ENCODE results near the gene CNST. TPM values are rescaled to one million over a fixed set of nuclear protein-coding genes. Genes with fewer than 3 reads are reported as not detected.
"Not testable (repeated sequence)": the region's sequence is repeated elsewhere in the genome, so short reads cannot be mapped to it uniquely, and the experiment has no call there.

Gene CNST
- total RNA-seq, 1 donor from 2014 or later: 27.5 TPM

DNA sequence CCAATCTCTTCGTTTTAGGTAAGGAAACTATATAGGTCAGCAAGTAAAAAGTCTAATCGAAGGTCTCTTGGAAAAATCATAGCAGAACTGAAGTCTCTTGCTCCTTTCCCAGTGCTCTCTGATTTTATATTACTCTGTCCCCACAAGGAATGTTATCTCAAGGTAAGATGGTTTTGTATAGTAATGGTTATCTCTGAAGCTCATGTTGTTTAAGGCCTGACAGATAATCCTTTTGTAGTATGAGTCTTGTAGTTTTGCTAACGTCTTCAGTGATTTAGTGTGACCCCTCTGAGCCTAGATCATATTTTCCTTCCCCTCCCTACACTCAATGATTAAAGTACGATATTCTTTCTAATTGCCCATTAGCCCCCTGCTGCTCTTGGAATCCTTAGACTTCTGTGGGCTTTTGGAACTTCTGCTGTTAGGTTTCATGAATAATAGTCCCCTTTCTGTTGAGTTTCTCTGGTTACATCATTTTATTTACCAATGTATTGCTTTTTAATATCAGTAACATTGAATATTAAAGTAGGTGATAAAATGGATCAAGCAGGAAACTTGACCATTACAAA is 52.1 kb downstream of the CNST start:
- DNase-seq (ENCODE audit: low spot score): no peak

- DNase-seq (ENCODE audit: low spot score): no peak
Measured at GRCh38 chr1:246622035-246622652, 55.9 kb downstream of the CNST start.

GRCh38 chr1:246624091-246624490 is 57.8 kb downstream of the CNST start:
- DNase-seq (ENCODE audit: low spot score): no peak

DNA sequence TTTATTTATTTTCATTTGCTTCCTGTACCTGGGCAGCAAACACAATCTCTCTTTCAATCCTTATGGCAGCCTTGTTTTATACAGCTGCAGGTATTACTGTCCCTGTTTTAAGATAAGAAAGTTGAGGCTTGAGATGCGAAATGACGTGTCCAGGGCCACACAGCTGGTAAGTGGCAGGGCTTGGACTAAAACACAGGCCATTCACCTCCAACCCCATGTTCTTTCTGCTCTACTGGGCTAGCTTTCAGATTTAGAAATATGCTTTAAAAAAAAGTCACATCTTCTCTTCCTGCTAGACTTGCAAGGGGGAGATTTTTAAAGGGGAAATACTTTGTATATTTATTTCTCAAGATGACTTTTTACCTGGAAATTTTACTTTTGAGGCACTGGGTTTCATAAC is 62.8 kb downstream of the CNST start:
- DNase-seq (ENCODE audit: low spot score): no peak

GRCh38 chr1:246629976-246630375 is 63.7 kb downstream of the CNST start:
- no peak for DNase-seq (ENCODE audit: low spot score)

DNA sequence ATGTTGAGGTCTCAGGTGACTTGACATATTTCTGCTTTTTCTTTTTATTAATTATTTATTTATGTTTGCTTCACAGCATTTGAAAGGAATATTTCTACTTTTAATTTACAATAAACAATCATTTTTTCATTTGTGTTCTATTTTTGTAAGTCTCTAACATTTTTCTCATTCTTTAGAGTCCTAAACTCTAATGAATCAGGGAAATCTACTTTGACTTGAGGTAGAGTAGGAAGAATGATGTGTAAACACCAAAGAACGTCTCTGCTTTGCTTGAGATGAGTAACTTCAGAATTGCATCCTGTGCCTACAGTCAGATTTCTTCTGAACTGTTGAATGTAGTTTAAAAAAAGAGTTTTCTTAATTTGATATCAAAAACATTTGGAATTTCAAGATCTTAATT is 65.2 kb downstream of the CNST start:
- no peak for DNase-seq (ENCODE audit: low spot score)

DNA sequence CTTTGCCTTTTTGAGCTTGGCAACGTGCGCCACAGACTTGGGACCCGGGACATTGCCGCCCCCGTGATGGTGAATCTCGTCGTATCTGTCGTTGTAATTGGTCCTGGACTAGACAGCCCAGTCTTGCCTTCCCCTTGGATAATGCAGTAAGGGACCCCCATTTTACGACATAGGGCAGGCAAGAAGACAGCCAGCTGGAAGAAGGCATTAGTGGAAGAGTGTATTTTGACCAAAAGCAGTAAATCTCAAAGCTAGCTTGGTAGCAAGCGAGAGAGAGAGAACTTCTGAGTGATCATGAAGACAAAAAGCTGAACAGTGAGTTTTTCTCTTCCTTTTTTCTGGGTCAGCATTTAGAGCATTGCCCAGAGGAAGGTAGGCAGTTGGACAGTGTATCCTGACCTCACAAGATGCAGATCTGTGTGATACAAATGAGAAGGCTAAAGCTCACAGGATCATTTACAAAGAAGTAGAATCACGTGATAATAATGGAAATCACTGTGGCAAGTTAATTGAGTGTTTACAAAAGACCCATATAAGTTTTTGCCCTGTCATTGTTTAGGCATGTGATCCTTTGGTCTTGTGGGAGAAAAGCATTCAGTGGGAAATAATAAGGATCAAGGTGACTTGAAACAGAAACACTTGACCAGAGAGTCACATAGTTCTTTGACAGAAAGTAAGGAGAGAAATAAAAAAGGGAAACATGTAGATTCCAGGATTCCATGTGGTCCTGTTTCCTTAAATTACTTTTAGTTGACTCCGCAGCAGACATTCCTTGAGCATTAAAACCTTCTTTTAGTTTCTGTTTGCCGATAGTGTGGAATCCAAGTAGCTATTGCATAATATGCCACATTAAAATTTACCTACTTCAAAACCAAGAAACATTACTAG is 66.3 kb downstream of the CNST start:
- no peak for DNase-seq (ENCODE audit: low spot score)

DNA sequence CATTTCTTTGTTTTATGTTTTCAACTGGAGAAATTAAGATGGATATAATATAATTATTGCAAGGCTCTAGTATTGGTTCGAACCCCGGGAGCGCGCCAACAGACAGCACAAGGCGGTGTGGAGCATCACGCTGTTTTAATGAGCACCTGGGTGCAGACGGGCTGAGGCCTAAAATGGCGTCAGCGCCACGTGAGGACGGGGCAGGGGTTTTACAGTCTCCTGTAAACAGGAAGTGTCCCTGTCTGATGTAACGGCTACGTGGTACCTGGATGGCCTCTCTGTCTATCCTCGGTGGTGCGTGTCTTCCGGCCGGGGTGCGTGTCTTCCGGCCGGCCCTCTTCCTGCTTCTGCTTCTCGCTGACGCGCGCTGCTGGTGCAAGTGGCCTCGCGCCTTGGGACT is 68.4 kb downstream of the CNST start:
- not testable (repeated sequence) for DNase-seq (ENCODE audit: low spot score)

- no peak for DNase-seq (ENCODE audit: low spot score)
Measured at GRCh38 chr1:246638941-246639655, 72.8 kb downstream of the CNST start.

DNA sequence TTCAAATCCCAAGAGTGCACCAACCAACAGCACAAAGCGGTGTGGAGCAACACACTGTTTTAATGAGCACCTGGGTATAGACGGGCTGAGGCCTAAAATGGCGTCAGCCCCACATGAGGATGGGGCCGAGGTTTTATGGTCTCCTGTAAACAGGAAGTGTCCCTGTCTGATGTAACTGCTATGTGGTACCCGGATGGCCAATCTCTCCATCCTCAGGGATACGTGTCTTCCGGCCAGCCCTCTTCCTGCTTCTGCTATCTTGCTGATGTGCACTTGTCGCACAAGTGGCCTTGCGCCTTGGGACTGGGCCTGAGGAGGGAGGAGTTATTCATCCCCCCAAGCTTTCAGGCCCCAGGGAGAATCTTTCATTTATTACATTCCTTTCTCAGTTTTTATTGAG is 73.5 kb downstream of the CNST start:
- no peak for DNase-seq (ENCODE audit: low spot score)

DNA sequence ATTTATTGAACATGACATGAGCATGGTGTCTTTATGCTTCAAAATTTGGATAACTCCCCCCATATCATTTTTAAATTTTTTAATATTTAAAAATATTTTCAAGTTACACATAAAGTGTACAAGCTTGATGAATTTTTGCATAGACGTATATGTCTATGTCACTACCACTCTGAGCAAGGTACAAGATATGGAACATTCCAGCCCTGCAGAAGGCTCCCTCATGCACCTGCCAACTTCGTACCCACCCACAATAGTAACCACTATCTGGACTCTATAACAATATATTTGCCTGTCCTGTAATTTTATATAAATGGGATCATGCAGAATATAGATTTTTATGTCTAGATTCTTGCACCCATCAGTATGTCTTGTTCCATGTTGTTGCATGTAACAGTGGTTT is 74.5 kb downstream of the CNST start:
- no peak for DNase-seq (ENCODE audit: low spot score)

DNA sequence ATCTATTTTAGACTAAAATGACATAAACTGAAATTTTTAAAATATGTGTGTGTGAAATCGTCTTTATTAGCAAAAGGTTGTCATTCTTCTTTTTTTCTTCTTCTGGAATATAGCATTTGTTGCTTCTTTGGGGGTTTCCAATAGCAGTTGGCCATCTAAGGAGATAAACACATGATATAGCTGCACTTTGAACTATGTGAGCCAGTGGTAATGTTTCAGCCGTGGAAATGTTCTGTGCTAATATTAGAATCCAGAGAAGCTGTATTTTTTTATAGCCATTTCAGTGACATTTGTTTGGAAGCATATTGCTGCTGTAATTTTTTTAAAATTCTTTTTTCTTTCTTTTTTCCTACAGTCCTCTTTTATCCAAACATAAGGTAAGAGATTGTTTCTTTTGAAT is 75.1 kb downstream of the CNST start:
- DNase-seq (ENCODE audit: low spot score): no peak

DNA sequence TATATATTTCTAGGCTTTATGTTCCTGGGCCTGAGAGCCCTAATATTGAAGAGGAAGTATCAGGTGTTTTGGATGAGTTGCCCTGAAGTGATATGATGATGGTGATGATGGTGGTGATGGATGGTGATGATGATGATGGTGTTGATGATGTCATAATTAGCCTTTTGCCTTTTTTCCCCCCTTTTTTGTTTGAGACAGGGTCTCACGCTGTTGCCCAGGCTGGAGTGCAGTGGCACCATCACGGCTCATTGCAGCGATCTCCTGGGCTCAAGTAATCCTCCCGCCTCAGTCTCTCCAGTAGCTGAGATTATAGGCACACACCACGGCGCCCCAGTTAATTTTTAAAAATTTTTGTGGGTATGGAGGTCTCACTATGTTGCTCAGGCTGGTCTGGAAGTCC is 76.5 kb downstream of the CNST start:
- DNase-seq (ENCODE audit: low spot score): no peak

DNA sequence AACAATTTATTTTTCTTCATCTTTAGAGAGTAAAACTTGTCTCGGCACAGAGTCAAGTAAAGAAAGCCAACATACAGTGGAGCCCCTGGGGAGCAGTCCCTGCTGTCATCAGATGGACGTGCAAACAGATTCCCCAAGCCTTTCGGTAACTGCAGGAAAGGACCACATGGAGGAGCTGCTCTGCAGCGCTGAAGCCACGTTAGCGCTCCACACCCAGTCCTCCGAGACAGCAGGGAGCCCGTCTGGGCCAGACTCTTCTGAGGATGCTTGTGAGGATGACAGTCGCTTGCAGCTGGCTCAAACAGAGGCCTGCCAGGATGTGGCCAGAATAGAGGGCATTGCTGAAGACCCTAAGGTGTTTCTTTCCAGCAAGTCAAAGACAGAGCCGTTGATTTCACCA is 80.9 kb downstream of the CNST start:
- no peak for DNase-seq (ENCODE audit: low spot score)

- DNase-seq (ENCODE audit: low spot score): no peak
Measured at GRCh38 chr1:246647513-246647912, 81.3 kb downstream of the CNST start.

- DNase-seq (ENCODE audit: low spot score): no peak
Measured at GRCh38 chr1:246651012-246651695, 84.9 kb downstream of the CNST start.

DNA sequence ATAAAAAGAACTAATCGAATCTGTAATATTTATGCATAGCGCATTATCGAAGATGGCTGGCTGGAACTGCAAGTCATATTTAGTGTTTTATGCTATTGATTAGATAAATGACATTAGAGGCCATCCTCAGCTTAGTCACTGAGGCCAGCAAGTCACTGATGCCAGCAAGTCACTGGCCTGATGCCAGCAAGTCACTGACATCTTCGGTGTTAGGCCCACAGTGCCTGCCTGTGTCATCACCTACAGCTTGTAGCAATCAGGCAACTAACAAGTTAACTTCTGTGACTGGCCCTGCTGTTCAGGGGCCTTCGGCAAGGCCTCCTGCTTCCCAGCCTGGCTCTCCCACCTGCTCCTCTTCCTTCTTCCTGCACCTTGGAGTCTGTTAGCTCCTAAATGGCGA is 92.3 kb downstream of the CNST start:
- no peak for DNase-seq (ENCODE audit: low spot score)

GRCh38 chr1:246659594-246660140 is 93.4 kb downstream of the CNST start:
- DNase-seq (ENCODE audit: low spot score): no peak

GRCh38 chr1:246661451-246661850 is 95.2 kb downstream of the CNST start:
- DNase-seq (ENCODE audit: low spot score): no peak

DNA sequence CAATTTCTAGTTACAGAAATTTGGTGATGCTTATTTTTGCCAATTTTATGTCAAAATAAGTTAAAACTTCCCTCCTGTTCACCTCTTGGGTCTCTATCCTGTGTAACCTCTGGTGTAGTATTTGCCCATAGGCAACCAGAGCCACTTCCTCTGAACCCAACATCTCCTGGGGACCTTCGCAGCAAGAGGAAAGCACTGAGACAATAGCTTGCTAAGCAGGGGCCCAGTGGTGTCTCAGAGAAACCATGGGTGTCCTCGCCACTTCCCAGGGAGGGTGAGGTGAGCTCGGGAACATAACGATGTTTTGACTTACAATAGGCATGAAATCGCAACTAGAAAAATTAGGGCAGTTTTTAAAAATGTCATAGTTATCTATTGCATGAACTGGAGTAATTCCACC is 101.5 kb downstream of the CNST start:
- no peak for DNase-seq (ENCODE audit: low spot score)

- DNase-seq (ENCODE audit: low spot score): no peak
Measured at GRCh38 chr1:246669659-246670058, 103.4 kb downstream of the CNST start.
